Natural killer cell (primary cell): ENCODE measurements around the gene RAP1B. TPM values are rescaled to one million over a fixed set of nuclear protein-coding genes. Genes with fewer than 3 reads are reported as not detected.

Source experiments
- ATAC-seq, 3 donors: fragments of 150-1000 bp in 2 of 3; fragments of 200-7000 bp in 1 of 3; cut with Tn5 transposase; 1 replicate in 1 of 3; 2 replicates in 2 of 3; pipeline ENCODE4 v1.10.0; 2021; ENCODE audit warnings: mild to moderate bottlenecking in 2 of 3, moderate library complexity in 2 of 3
- DNase-seq, 2 donors: peaks; one replicate each; pipeline versions ENCODE4 v3.0.0 to v3.0.0-alpha.2; 2013 to 2021; ENCODE audit warnings: mixed read lengths in 1 of 2
- H3K27ac ChIP-seq: one replicate; pipeline ENCODE4 v1.5.1; 2013; ENCODE audit warnings: mild to moderate bottlenecking, low read length
- H3K27me3 ChIP-seq: one replicate; pipeline ENCODE4 v1.6.1; 2013; ENCODE audit warnings: low read length; ENCODE audit not compliant: control insufficient read depth, insufficient read depth
- H3K36me3 ChIP-seq: one replicate; pipeline ENCODE4 v1.6.1; 2013; ENCODE audit warnings: low read length; ENCODE audit not compliant: control insufficient read depth, insufficient read depth
- H3K4me1 ChIP-seq: one replicate; pipeline ENCODE4 v1.6.1; 2013; ENCODE audit warnings: low read length; ENCODE audit not compliant: control insufficient read depth, insufficient read depth
- H3K4me3 ChIP-seq: one replicate; pipeline ENCODE4 v1.5.1; 2013; ENCODE audit warnings: low read length
- H3K9me3 ChIP-seq: one replicate; pipeline ENCODE4 v1.6.1; 2013; ENCODE audit warnings: low read length; ENCODE audit not compliant: control insufficient read depth, insufficient read depth
- H3K27ac Mint-ChIP-seq, 2 donors: one replicate each; pipeline ENCODE4 v1.8.0; 2022; ENCODE audit warnings: mild to moderate bottlenecking in 2 of 2, mixed read lengths in 2 of 2, moderate library complexity in 1 of 2
- H3K27me3 Mint-ChIP-seq, 2 donors: one replicate each; pipeline ENCODE4 v1.8.0; 2022; ENCODE audit warnings: low read depth in 2 of 2, mixed read lengths in 2 of 2
- H3K36me3 Mint-ChIP-seq: one replicate; pipeline ENCODE4 v1.8.0; 2022; ENCODE audit warnings: mixed read lengths
- H3K4me1 Mint-ChIP-seq, 2 donors: one replicate each; pipeline ENCODE4 v1.8.0; 2022; ENCODE audit warnings: mixed read lengths in 2 of 2
- H3K4me3 Mint-ChIP-seq: one replicate; pipeline ENCODE4 v1.8.0; 2022; ENCODE audit warnings: mild to moderate bottlenecking, moderate library complexity, mixed read lengths
- H3K9me3 Mint-ChIP-seq, 2 donors: one replicate each; pipeline ENCODE4 v1.8.0; 2022; ENCODE audit warnings: mixed read lengths in 2 of 2
- CTCF ChIP-seq: fragments of 200-600 bp; IDR thresholded peaks from one replicate; pipeline ENCODE4 v1.8.0; 2022; ENCODE audit warnings: antibody characterized with exemption
- WGBS: methylation state at CpG from one replicate; pipeline ENCODE4 v1.1.7; 2013; ENCODE audit warnings: missing lambda C conversion rate; ENCODE audit not compliant: insufficient coverage; 5-methylcytosine and 5-hydroxymethylcytosine counted together
- intact Hi-C: fragments of 100-400 bp; cut with micrococcal nuclease; formaldehyde crosslinking; loops from one replicate; pipeline ENCODE4 v1.14.2; 2022
- total RNA-seq, 4 donors: library from RNA; stranded (reverse); fragments of 120-200 nt in 1 of 4; gene quantifications; one replicate each; pipeline versions ENCODE4 v1.2.3 to v1.2.4, GENCODE V29; 2013 to 2022

Gene RAP1B
- total RNA-seq, 3 donors from 2014 or later (not counting 1 experiment from before 2014, with no cell fraction given): 517 to 664 (median 572) TPM

GRCh38 chr12:68620519-68621471 lies 10.1 kb downstream of the RAP1B start:
- peaks cover 53% of the 10 kb centered on the region for H3K4me1 ChIP-seq
- no peak for ATAC-seq
- peaks cover 12% of the 10 kb centered on the region for H3K36me3 ChIP-seq
- no peak for TF ChIP-seq CTCF
- peak overlapping the region; percentile 78 for H3K4me3 Mint-ChIP-seq
- peak overlapping the region; percentile 84 to 95 for H3K27ac Mint-ChIP-seq
- H3K27ac ChIP-seq: peak overlapping the region; percentile 46
- intact Hi-C loops: no loop called here
- peaks cover 6% of the 10 kb centered on the region for H3K36me3 Mint-ChIP-seq
- H3K9me3 Mint-ChIP-seq: no peaks in the 10 kb centered on the region
- no peaks in the 10 kb centered on the region for H3K27me3 ChIP-seq
- H3K4me1 Mint-ChIP-seq: peaks cover 79 to 84% of the 10 kb centered on the region in 2 donors
- WGBS: 55% methylated on average over 9 of the region's 10 CpGs
- no peak overlapping the region for H3K4me3 ChIP-seq
- no peaks in the 10 kb centered on the region for H3K9me3 ChIP-seq
- H3K27me3 Mint-ChIP-seq: no peaks in the 10 kb centered on the region
- no peak for DNase-seq

GRCh38 chr12:68621472-68622081 lies 10.9 kb downstream of the RAP1B start:
- no peak for TF ChIP-seq CTCF
- peak; percentile 52 to 72 (median 53) for ATAC-seq
- intact Hi-C loops: loop anchor here (2.0 kb wide), 1 partner anchor 15 kb away; no protein-coding TSS in a partner anchor
- Mint-ChIP-seq H3K4me3 (peak overlapping the region; percentile 78), H3K4me1 (peaks cover 84 to 90% of the 10 kb centered on the region in 2 donors), H3K27ac (peak overlapping the region; percentile 84 to 95), H3K36me3 (peaks cover 12% of the 10 kb centered on the region), H3K27me3 (no peaks in the 10 kb centered on the region), H3K9me3 (no peaks in the 10 kb centered on the region)
- Histone ChIP-seq H3K27me3 (no peaks in the 10 kb centered on the region), H3K4me1 (peaks cover 46% of the 10 kb centered on the region), H3K27ac (peak overlapping the region; percentile 46), H3K9me3 (no peaks in the 10 kb centered on the region), H3K36me3 (peaks cover 14% of the 10 kb centered on the region), H3K4me3 (no peak overlapping the region)
- DNase-seq: no peak

DNA sequence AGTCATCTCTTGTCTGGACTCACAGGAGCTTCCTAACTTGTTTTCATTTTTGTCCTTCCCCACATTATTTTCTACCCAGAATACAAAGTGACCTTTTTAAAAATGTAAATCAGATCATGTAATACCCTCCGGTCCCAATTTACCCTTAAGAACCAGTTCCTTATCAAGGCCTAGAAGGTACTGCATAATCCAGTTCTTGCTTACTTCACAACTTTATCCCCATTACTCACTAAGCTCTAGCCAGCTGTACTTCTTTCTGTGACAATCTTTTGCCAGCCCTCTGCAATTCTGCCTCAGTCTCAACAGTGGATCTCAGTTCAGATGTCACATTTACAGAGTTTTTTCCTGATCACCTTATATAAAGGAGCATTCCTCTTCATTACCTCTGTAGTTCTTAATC lies 11.6 kb downstream of the RAP1B start:
- Mint-ChIP-seq H3K4me1 (peaks cover 88 to 94% of the 10 kb centered on the region in 2 donors), H3K4me3 (peak overlapping the region; percentile 78), H3K27ac (peak overlapping the region; percentile 84 to 95), H3K9me3 (no peaks in the 10 kb centered on the region), H3K36me3 (peaks cover 15% of the 10 kb centered on the region), H3K27me3 (no peaks in the 10 kb centered on the region)
- H3K27ac ChIP-seq: peak overlapping the region; percentile 43
- H3K9me3 ChIP-seq: no peaks in the 10 kb centered on the region
- no peak for TF ChIP-seq CTCF
- peaks cover 50% of the 10 kb centered on the region for H3K4me1 ChIP-seq
- peak in 2 of 3 donors; percentile 2 to 26 for ATAC-seq
- WGBS: 37% methylated on average over 1 of the region's 1 CpG
- DNase-seq: no peak
- peaks cover 19% of the 10 kb centered on the region for H3K36me3 ChIP-seq
- intact Hi-C loops: loop anchor here (2.0 kb wide), 1 partner anchor 15 kb away; no protein-coding TSS in a partner anchor
- H3K4me3 ChIP-seq: no peak overlapping the region
- no peaks in the 10 kb centered on the region for H3K27me3 ChIP-seq
